ENCODE measurements around the gene UBE2R2. TPM values are rescaled to one million over a fixed set of nuclear protein-coding genes. Genes with fewer than 3 reads are reported as not detected.
A peak's percentile ranks its signal among the peaks of the same experiment; 100 is the strongest.
"Not testable (repeated sequence)": the region's sequence is repeated elsewhere in the genome, so short reads cannot be mapped to it uniquely, and the experiment has no call there.

Gene UBE2R2
- total RNA-seq, 1 donor from 2014 or later, result 26.1 TPM

GRCh38 chr9:33843312-33843961 is 26.5 kb downstream of the UBE2R2 start:
- DNase-seq, result no peak

DNA sequence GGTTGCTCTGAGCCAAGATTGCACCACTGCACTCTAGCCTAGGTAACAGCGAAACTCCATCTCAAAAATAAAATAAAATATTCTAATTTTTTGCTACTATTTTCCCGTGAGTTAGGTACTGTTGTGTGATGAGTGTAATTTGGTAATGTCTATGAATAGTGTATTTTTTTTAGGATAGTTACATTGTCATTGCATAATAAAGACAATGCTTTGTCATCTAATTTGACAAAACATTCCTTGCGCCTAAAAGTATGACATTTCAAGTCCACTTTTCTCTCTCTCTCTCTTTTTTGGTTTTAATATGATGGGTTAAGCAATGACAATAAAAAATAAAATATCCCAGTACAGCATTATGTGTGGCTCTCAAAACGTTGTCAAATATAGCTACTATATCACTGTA is 29.3 kb downstream of the UBE2R2 start:
- DNase-seq, result no peak

GRCh38 chr9:33847894-33848205 is 30.9 kb downstream of the UBE2R2 start:
- not testable (repeated sequence) for DNase-seq

GRCh38 chr9:33850267-33850629 is 33.3 kb downstream of the UBE2R2 start:
- DNase-seq, result no peak

DNA sequence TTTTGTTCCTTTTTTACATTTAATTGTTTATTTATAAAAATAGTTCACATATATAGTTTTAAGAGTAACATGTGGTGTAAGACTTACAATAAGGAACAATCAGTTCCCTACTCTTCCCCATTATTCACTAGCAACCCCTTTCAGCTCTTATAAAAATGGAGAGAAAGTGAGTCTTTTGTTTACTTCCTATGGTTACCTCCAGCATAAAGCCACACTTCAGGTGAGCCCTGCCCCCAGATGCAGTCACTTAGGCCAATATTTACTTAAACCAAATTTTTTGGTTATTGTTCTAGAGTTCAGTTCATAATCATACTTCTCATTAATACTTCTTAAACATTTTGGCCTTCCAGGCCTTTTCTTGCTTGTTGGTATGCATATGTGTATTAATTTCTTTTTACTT is 33.7 kb downstream of the UBE2R2 start:
- no peak for DNase-seq

DNA sequence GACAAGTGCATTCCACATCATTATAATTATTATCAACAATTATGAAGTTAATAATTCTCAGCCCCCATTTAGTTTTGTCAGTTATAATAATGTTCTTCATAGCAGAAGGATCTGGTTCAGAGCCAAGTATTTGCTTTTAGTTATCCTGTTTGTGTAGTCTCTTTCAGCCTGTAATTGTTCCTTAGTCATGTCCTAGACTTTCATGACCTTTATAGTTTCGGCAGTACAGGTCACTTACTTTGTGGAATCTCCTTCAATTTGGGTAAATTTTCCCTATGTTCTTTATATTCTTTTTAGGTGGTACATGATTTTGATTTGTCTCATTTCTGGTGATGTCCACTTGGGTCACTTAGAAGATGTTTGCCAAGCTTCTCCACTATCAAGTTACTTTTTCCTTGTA is 34.3 kb downstream of the UBE2R2 start:
- no peak for DNase-seq

GRCh38 chr9:33852216-33852826 is 35.4 kb downstream of the UBE2R2 start:
- DNase-seq, result peak; percentile 67

- no peak for DNase-seq
Measured at GRCh38 chr9:33856247-33856646, 39.3 kb downstream of the UBE2R2 start.

- no peak for DNase-seq
Measured at GRCh38 chr9:33858423-33858822, 41.5 kb downstream of the UBE2R2 start.

DNA sequence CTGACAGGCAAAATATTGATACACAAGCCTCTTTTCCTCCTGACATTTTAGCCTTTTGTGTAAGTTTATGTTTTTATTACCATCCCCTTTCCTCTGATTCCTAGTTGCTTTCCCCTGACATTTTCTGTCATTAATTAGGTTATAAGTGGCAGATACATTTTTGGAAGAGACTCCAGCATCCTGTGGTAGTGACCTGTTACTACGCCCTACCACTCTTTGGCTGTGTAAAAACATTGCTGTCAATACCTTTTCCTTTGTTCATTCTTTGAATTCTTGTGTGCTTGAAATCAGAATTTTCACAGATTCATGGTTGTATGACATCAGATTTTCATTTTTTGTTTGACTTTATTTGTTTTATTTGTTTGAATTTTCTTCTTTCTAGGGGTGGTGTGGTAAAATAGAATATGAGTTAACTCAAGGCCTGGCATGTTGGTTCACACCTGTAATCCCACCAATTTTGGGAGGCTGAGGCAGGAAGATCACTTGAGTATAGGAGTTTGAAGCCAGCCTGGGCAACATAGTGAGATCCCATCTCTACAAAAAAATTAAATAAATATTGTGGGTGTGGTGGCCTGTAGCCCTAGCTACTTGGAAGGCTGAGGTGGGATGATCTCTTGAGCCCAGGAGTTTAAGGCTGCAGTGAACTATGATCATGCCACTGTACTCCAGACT is 43.4 kb downstream of the UBE2R2 start:
- DNase-seq, result no peak

- DNase-seq, result no peak
Measured at GRCh38 chr9:33861917-33862453, 45.0 kb downstream of the UBE2R2 start.

GRCh38 chr9:33863027-33863426 is 46.1 kb downstream of the UBE2R2 start:
- DNase-seq, result not testable (repeated sequence)

GRCh38 chr9:33867747-33868439 is 50.9 kb downstream of the UBE2R2 start:
- DNase-seq, result peak; percentile 72

- peak; percentile 75 for DNase-seq
Measured at GRCh38 chr9:33868440-33868973, 51.5 kb downstream of the UBE2R2 start.

DNA sequence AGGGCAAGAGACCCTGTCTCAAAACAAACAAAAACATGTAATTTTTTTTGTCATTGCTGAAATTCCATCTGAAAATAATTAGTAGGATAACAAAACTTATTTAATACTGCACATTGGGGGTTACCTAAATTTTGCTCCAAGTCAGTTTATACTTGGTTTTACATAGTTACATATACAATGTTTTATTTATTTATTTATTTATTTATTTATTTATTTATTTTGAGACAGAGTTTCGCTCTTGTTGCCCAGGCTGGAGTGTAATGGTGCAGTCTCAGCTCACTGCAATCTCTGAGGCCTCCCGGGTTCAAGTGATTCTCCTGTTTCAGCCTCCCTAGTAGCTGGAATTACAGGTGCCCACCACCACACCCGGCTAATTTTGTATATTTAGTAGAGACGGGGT is 52.3 kb downstream of the UBE2R2 start:
- DNase-seq, result not testable (repeated sequence)

GRCh38 chr9:33877727-33878489 is 60.9 kb downstream of the UBE2R2 start:
- DNase-seq, result no peak

DNA sequence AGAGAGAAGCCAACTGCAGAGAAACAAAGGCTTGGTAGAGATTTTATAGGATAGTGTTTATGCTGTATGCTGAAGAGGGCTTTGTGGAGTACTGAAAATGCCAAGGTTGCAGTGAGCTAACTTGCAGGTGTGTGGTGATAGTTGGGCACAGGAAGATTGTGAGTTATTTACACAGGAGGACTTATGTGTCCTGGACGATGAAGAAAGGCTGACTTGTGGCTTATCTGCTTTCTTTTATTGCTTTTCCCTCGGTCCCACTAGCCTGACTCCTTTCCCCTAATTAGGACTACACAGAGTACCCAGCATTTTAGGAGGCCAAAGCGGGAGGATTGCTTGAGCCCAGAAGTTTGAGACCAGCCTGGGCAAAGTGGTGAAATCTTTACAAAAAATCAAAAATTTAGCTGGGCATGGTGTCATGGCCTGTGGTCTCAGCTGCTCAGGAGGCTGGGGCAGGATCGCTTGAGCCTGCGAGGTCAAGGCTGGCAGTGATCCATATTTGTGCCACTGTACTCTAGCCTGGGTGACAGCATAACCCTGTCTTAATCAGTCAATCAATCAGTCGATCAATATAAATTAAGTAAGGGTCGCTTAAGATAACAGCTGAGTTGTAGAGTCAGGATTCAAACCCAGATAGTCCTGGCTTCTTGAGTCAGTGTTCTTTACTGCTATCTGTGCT is 61.9 kb downstream of the UBE2R2 start:
- no peak for DNase-seq

- DNase-seq, result no peak
Measured at GRCh38 chr9:33880211-33881089, 63.5 kb downstream of the UBE2R2 start.

DNA sequence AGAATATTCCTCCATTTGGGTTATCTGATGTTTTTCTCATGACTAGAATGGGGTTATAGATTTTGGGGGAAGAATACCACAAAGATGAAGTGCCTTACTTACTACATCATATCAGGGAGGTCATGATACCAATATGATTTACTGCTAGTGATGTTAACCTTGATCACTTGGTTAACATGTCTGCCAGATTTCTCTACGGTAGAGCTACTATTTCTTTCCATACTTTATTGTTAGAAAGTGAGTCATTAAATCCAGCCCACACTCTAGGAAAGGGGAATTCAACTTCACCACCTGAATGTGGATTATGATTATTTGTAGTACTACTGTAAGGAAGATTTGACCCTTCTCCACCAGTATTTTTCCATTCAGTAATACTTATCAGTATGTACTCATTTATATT is 64.7 kb downstream of the UBE2R2 start:
- no peak for DNase-seq
